ENCODE measurements around the gene SBNO1. TPM values are rescaled to one million over a fixed set of nuclear protein-coding genes. Genes with fewer than 3 reads are reported as not detected.

Gene SBNO1
- total RNA-seq, 1 experiment from 2014 or later, result 60.8 TPM

GRCh38 chr12:123354600-123354999 lies 10.0 kb downstream of the SBNO1 start:
- CTCF ChIA-PET, result no interaction called here
- TF ChIP-seq, protein P1, sequence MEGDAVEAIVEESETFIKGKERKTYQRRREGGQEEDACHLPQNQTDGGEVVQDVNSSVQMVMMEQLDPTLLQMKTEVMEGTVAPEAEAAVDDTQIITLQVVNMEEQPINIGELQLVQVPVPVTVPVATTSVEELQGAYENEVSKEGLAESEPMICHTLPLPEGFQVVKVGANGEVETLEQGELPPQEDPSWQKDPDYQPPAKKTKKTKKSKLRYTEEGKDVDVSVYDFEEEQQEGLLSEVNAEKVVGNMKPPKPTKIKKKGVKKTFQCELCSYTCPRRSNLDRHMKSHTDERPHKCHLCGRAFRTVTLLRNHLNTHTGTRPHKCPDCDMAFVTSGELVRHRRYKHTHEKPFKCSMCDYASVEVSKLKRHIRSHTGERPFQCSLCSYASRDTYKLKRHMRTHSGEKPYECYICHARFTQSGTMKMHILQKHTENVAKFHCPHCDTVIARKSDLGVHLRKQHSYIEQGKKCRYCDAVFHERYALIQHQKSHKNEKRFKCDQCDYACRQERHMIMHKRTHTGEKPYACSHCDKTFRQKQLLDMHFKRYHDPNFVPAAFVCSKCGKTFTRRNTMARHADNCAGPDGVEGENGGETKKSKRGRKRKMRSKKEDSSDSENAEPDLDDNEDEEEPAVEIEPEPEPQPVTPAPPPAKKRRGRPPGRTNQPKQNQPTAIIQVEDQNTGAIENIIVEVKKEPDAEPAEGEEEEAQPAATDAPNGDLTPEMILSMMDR (IDR thresholded peaks at IDR 0.05; ENCODE audit: unreplicated experiment), result no peak

DNA sequence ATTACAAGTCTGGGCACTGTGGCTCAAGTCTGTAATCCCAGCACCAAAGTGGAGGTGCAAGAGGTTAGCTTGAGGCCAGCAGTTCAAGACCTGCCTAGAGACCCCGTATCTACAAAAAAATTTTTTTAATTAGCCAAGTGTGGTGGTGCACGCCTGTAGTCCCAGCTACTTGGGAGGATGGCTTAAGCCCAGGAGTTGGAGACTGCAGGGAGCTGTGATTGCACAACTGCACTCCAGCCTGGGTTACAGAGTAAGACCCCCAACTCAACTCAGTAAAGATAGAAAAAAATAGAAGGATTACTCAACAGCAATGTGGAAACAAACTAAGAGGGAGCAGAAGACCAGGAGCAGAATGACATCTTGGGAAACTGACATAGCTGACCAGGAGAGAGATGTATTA lies 13.3 kb downstream of the SBNO1 start:
- Mint-ChIP-seq H3K27ac (ENCODE audit: unreplicated experiment) (no peak overlapping the region), H3K9me3 (ENCODE audit: low read depth, unreplicated experiment) (no peaks in the 10 kb centered on the region), H3K4me3 (ENCODE audit: low read depth, unreplicated experiment) (no peak overlapping the region), H3K36me3 (ENCODE audit: insufficient read depth, unreplicated experiment) (peaks cover 46% of the 10 kb centered on the region), H3K4me1 (ENCODE audit: low read depth, unreplicated experiment) (peaks cover 6% of the 10 kb centered on the region), H3K27me3 (ENCODE audit: unreplicated experiment) (no peaks in the 10 kb centered on the region)
- BruUV-seq (replicated peaks), result no TSS peak
- TF ChIP-seq, protein P1 (IDR thresholded peaks at IDR 0.05; ENCODE audit: unreplicated experiment), result no peak
- intact Hi-C loops (cut with micrococcal nuclease; ENCODE audit: unreplicated experiment), result no loop called here
- CTCF ChIA-PET, result no interaction called here
- DNase-seq, result no peak

More at GRCh38 chr12:123354600-123354999, 10.0 kb downstream of the SBNO1 start:
- DNase-seq, result no peak
- no TSS peak for BruUV-seq (replicated peaks)
- no peak overlapping the region for H3K27ac Mint-ChIP-seq (ENCODE audit: unreplicated experiment)
- no peak overlapping the region for H3K4me3 Mint-ChIP-seq (ENCODE audit: low read depth, unreplicated experiment)
- intact Hi-C loops (cut with micrococcal nuclease; ENCODE audit: unreplicated experiment), result no loop called here
- H3K27me3 Mint-ChIP-seq (ENCODE audit: unreplicated experiment), result no peaks in the 10 kb centered on the region
- H3K9me3 Mint-ChIP-seq (ENCODE audit: low read depth, unreplicated experiment), result no peaks in the 10 kb centered on the region
- H3K36me3 Mint-ChIP-seq (ENCODE audit: insufficient read depth, unreplicated experiment), result peaks cover 16% of the 10 kb centered on the region
- peaks cover 6% of the 10 kb centered on the region for H3K4me1 Mint-ChIP-seq (ENCODE audit: low read depth, unreplicated experiment)

DNA sequence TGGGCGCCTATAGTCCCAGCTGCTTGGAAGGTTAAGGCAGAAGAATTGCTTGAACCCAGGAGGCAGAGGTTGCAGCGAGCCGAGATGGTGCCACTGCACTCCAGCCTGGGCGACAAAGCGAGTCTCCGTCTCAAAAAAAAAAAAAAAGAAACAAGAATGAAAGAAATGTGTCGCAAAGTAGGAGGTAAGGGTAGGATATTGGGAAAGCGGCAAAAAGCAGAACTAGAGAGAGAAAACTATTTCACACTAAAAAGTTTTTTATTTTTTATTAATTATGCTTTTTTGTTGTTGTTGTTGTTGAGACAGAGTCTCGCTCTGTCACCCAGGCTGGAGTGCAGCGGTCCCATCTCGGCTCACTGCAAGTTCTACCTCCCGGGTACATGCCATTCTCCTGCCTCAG lies 17.7 kb downstream of the SBNO1 start:
- H3K4me3 Mint-ChIP-seq (ENCODE audit: low read depth, unreplicated experiment), result no peak overlapping the region
- intact Hi-C loops (cut with micrococcal nuclease; ENCODE audit: unreplicated experiment), result no loop called here
- no peak overlapping the region for H3K27ac Mint-ChIP-seq (ENCODE audit: unreplicated experiment)
- DNase-seq, result no peak
- TF ChIP-seq, protein P1 (IDR thresholded peaks at IDR 0.05; ENCODE audit: unreplicated experiment), result no peak
- peaks cover 71% of the 10 kb centered on the region for H3K36me3 Mint-ChIP-seq (ENCODE audit: insufficient read depth, unreplicated experiment)
- H3K4me1 Mint-ChIP-seq (ENCODE audit: low read depth, unreplicated experiment), result no peaks in the 10 kb centered on the region
- BruUV-seq (replicated peaks), result no TSS peak
- no peaks in the 10 kb centered on the region for H3K27me3 Mint-ChIP-seq (ENCODE audit: unreplicated experiment)
- no peaks in the 10 kb centered on the region for H3K9me3 Mint-ChIP-seq (ENCODE audit: low read depth, unreplicated experiment)
- CTCF ChIA-PET, result no interaction called here

- no peak for DNase-seq
- peaks cover 74% of the 10 kb centered on the region for H3K36me3 Mint-ChIP-seq (ENCODE audit: insufficient read depth, unreplicated experiment)
- H3K4me1 Mint-ChIP-seq (ENCODE audit: low read depth, unreplicated experiment), result no peaks in the 10 kb centered on the region
- no peaks in the 10 kb centered on the region for H3K9me3 Mint-ChIP-seq (ENCODE audit: low read depth, unreplicated experiment)
- intact Hi-C loops (cut with micrococcal nuclease; ENCODE audit: unreplicated experiment), result no loop called here
- H3K4me3 Mint-ChIP-seq (ENCODE audit: low read depth, unreplicated experiment), result no peak overlapping the region
- no peak overlapping the region for H3K27ac Mint-ChIP-seq (ENCODE audit: unreplicated experiment)
- H3K27me3 Mint-ChIP-seq (ENCODE audit: unreplicated experiment), result no peaks in the 10 kb centered on the region
- CTCF ChIA-PET, result no interaction called here
- TF ChIP-seq, protein P1 (IDR thresholded peaks at IDR 0.05; ENCODE audit: unreplicated experiment), result no peak
- no TSS peak for BruUV-seq (replicated peaks)
These were observed 20.6 kb downstream of the SBNO1 start for GRCh38 chr12:123344086-123344485.

Measured in Calu3 (cell line).